NCI-H1436 treated with DMSO at 0.1 percent for 48 hours (cell line): ENCODE data around the gene SUCLG1.

ENCODE experiments used
- DNase-seq: peaks from one replicate; lab custom pipeline; 2025; lab: John Stamatoyannopoulos, UW

SUCLG1 gene

DNA sequence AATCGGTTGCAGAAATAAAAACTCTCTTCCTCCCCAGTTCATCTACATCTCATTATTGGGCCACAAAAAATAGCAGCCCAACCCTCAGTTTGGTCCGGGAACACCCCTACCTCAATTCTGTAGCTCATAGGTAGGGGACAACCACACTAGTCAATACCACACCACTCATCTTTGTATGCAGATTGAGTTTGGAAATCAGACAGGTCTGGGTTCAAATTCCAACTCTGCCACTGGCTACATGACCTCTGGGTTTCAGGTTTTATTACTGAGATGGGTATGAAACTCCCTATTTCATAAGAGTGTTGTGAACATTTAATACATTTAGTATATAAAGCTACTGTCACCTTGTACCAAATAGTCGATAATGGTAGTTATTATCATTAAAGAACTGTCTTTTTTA lies 2.2 kb upstream of the SUCLG1 start:
- no peak for DNase-seq

DNA sequence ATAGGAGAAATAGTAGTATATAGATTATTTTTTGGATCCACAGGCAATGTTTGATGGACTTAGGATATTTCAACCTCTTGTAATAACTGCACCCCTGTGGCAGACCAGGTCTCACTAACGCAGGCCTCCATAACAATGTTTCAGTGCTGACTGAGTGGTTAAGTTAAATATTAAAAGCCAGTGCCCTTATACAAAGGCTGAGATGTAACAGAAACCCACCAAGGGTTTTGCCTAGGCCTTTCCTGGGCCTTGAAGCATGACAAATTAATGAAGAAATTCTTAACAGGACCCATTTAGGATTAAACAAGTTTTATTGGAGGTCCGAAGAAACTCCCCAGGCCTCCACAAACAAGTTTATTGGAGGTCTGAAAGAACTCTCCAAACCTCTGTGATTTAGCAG lies 1.6 kb upstream of the SUCLG1 start:
- no peak for DNase-seq

DNA sequence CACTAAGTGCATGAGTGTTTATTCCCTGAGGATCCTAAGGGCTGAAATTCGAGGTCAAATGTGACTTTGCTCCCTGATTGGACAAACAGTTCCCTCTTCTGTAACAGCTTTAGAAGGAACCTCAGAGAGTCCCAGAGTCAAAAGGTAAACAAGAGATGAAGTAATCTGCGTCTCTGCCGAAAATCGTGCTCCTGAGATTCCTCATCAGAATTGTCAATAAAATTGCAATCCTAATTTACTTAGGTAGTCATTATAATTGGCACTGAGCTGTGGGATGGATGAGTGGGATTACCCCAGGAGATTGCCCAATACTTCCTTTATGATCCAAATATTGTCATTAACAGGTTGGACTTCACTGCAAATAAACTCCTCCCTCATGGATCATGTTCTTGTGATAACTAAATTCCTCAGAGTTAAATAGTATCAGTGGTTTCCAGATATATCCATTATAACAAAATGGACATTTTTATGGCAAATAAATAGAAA lies 907 bp upstream of the SUCLG1 start:
- DNase-seq, result no peak

DNA sequence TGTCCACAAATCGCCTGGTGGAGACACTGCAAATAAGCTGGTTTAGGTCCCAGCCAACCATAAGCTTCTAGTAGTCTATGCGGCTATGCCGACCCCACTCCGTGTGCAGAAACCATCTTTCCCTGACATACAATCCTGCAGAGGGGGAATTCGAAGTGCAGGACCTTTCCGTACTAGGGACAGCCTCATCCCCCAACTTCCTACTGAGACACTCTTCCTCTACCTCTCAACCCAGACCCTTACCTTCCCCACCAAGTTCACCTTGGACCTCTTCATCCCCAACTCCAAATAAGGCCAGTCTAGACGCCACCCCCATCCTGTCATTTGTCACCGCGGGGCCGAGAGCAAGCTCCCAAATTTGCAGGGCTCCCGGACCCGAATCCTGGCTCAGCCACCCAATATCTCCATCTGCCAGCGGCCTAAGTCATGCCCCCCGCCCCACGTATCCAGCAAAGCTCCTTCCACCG lies 496 bp downstream of the SUCLG1 start:
- no peak for DNase-seq

DNA sequence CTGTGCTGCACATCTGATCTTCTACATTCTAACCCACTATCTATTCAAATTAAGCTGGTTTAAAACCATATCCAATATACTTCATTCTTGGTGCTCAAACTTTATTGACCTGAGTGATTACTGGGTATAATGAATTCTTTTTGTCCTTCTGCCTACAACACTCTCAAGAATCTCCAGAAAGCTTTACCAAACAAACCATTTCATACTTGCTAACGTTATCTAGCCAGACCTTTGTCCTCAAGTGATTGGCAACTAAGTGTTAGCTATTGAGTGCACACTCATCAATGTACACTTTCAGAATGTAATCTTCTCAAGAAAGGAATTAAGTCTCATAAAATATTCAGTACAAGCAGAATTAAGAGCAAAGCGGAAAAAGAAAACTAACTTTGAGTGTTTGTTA lies 1.4 kb downstream of the SUCLG1 start:
- DNase-seq, result no peak

DNA sequence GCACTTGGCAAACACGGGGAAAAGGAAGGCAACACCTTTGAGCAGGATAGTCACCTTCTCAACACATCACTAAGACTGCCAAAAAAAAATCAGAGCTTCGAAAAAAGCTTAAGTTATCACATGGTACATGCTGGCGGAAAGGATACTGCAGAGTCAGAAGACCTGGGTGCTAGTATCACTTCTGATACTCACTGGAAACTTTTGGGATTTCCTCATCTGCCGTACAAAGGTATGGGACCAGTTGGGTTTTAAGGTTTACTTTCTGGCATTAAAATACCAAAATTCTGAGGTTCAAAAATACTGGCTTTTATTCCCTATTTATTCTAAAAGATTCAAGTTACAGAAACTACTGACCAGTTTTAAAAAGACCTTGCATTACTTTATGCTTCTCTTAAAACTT lies 2.9 kb downstream of the SUCLG1 start:
- no peak for DNase-seq

DNA sequence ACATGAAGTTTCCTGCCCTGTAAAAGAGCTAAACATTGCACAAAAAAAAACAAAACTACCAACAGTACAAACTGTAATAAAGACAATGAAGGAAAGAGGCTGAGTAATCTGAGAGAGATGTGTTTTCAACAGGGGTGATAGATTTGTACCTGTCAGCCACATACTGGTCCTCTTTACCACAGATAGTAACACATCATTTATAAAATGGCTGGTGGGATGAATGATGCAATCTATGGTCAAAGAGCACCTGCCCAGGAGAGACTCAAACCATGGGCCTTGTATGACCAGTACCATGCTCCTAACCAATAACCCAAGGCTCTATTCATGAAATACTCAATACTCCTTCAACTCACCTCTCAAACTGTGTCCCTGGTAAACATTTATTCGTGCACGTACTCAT lies 4.5 kb downstream of the SUCLG1 start:
- no peak for DNase-seq

DNA sequence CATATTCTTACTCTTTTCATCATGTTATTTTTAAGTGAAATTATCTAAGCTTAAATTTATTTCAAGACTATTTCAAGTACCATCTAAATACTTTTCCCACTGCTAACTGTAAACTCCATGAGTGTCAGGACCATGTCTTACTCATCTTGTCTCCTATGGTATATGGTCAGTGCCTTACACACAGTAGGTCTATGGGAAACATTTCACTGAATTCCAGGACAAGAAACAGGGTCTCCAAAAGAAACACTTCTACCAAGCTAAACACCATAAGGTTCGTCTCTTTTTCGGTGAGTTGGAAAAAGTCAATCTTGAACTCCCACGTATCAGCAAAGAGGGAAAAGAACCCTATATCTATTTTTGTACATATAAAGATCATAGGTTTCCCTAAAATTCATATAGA lies 6.5 kb downstream of the SUCLG1 start:
- no peak for DNase-seq

DNA sequence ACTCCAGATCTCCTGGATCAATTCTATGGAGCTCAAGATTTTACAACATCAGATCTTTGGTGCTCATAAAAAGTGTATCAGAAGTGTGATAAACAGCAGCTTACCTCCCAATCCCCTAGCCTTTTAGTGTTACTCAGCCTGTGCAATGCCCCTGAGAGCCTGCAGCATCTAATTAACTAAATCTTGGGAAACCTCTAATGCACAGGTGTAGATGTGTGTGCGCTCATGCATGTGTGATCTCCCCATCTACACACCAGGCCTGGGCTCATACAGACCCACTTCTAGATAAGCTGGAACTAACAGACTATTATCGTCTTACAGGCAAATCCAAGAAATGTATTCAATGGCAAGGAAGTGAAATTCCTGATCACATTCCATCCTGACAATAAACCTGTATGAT lies 7.5 kb downstream of the SUCLG1 start:
- no peak for DNase-seq

DNA sequence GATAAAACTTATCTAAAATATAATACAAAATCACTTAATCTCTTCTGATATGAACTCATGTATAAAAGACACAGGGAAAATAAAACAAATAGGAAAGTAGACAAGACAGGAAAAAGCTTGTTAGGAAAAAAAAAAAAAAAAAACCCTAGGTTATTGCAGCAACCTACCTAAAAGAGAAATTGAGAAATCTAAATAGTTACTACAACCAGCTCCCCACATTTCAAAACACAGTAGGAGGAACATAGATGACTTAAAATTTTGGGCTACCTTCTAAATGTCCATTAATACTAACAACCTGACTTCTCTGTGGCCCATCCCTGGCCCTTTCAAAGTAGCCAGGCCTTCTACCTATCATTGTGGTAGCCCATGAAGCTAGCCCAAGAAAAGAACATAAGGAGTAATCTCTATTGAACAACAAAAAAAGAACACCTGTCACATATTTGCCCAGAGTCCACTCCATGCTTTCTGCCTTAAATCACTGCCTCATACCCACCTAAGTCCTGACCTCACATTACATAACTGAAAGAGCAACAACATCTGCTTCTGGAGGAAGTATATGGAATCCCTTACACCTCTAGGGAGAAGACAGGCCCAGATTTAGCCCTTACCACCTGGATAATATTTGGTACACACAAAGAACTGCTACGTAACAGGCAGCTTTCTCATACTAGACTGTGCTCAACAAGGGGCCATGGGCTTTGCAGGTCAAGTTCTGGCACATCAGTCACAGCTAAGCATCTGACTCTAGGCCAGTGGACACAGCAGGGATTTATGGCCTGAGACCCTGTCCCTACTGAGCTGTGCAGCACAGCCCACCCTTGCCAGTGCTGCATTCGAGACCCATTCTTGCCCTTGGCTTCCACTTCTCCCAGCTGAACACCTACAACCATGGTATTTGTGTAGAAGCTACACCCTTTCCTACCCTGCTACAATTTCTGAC lies 8.5 kb downstream of the SUCLG1 start:
- no peak for DNase-seq

DNA sequence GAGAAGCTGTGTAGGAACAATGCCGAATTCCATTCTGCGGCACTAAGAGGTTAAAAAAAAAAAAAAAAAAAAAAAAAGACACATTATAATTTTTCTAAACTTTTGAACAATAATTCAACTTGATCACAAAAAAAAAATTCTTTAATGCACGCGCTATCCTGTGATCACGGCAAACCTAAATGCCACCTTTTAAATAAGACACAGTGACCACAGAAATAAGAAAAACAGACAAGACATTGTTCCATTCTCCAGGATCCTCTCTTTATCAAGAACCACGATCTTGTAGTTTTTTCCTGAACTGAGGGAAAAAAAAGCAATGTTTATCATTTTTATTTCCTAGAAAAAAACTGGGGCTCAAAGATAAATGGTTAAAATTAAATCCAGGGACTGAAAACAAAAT lies 9.4 kb downstream of the SUCLG1 start:
- no peak for DNase-seq

DNA sequence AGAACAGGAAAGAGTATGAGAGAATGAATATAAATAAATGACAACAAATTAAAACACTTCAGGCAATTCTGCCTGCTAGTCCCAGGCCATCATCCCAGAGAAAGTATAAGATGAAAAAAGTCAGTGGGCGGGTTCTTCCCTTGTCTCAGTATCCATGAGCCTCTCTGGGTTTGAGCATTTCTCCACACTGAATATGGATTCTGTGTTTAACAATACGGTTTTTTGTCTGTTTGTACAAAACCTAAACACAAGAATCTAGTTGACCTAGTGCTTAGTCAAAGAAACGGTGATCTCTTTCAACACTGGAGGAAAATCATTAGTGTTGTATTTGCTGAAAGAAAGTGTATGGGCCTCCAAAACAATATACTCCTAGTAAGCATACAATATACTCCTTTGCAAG lies 10.0 kb downstream of the SUCLG1 start:
- no peak for DNase-seq

DNA sequence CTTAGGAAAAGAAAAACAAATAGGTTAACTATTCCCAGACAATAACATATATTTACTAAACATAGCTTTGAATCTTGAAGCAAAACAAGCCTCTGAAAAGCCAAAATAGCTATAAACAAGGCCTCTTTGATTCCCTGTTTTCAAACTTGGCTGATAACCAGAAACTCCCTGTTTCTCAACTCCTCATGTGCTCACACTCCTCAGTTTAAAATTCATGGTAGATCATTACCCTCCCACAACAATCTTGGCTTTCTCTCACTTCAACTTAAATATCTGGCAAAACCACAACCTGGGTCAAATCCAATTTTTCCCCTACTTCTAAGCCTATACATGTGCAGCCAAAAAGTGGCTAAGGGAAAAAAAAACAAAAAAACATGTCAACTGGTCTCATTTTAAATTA lies 15.6 kb downstream of the SUCLG1 start:
- no peak for DNase-seq

DNA sequence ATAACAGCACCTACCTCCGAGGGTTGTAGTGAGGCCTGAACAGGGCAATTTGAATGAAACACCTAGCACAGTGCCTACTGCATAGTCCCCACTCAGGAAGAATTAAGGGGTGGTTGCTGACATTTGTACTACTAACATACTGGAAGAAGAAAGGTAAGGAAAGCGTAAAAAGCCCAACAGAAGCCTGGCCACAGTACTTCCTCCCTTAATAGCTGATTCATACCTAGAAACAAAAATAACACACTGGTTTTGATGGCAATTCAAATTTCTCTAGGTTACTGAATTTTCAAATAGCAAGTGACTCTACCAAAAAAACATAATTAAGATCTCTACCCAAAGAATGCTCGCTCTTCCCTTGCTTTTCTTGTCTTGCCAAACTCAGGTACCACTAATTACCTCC lies 16.2 kb downstream of the SUCLG1 start:
- no peak for DNase-seq

DNA sequence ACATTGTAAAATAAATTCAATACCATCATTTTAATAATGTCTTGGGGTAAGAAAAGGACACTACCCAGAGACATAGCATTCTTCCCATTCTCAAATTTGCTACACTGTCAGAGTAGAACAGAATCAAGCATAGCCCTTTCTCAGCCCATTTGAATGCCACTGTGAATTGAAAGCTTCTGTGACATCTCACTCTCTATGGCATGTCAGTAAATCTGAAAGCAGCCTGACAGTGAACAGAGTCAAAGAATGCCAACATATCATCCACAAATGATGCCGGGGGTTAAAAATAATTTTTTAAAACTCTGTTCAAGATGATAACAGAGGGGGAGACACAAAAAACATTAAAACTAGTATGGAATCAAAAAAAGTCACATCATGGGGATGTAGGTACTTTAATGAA lies 17.6 kb downstream of the SUCLG1 start:
- DNase-seq, result no peak

DNA sequence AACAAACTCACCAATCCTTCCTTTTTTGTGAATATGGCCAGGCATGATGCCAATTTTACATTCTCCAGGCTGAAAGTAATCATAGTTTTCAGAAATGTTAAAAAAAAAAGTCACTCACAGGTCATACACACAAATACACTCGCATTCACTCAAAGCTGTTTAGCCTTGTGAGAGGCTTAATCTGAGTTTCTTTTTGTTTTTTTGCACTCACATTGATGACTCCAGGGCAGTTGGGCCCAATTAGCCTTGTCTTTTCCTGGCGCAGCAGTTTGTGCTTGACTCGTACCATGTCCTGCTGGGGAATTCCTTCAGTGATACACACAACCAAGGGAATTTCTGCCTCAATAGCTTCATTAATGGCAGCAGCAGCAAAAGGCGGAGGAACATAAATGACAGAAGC lies 18.0 kb downstream of the SUCLG1 start:
- DNase-seq, result no peak

DNA sequence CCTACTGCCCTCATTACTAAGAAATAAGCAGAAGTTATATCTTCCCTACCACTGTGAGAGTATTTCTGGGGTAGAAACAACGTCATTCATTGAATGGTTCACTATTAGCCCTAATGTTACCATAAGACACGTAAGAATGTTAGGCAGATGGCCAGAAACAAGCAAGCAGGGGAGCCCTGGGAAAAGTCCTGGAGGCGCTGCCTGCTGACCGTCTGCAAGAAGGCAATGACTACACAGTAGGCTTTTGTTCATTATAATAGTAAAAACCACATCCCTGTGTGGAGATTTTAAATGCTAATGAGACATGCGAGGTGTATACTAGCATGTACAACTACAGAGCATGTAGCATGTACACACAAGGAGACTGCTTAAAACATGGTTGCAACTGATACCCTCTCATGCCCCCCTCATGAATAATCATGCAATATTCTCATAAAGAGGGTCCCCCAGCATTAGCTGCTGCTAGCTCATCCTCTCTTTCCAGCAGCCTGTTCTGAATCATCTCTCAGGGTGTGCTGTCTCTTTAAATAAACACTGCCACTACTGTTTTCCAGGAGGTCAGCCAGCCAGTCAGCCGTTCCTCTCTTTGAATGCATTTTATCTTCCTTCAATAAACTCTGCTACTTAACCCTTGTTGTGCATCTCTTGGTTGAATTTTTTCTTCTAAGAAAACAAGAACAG lies 23.6 kb downstream of the SUCLG1 start:
- no peak for DNase-seq

DNA sequence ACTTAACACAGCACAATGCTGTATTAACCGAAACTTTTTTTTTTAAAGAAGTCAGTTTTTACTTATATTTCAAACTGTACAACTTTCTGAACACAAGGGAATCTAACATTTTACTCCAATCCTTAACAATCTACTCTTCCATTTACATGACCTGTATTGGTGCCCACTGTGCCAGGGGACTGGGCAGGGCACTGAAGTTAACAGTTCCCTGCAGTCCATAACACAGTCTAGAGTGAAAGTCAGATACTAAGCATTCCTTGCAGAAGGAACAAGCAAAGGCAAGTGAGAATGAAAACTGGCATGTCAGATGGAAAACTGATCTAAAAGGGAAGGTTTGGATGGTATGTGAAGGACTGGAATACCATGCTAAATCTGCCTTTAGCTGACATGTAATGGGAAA lies 29.8 kb downstream of the SUCLG1 start:
- no peak for DNase-seq

DNA sequence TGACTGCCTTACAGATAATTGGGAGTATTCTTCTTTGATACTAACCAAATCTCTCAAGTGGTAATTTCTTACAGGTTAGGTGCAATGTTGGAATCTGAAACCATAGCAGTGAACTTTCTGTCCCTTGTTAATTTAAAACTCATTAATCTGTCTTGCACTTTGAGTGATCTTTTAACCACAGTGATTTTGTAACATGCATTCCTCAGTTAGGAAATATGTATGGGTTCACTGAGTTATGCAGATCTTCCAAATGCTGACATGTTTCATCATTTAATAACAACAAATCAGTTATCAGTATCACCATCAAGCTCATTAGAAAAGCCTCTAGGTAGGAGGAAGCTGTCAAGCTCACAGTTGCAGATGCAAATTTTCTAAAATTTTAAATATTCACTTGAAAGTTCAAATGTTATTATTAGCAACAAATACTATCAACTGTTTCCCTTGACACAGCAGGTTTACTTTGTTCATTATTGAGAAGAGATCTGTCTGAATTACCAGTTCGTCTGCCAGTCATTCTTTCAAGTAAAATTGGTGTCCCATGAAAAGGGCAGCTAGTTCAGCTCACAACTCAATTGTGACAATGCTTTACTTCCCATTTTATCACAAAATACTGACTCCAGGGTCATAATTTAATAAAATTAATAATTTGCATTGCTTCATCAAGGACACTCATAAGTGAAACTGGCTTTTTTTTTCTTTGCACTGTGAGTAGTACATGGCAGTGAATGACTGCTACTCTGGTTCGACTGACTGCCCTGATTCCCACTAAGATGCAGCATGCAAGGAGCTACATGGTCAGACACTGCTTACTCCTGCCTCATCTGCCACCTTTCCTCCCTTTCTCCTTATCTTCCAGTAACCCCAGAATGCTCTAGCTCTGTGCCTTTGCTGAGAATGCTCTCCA lies 31.6 kb downstream of the SUCLG1 start:
- DNase-seq, result no peak

DNA sequence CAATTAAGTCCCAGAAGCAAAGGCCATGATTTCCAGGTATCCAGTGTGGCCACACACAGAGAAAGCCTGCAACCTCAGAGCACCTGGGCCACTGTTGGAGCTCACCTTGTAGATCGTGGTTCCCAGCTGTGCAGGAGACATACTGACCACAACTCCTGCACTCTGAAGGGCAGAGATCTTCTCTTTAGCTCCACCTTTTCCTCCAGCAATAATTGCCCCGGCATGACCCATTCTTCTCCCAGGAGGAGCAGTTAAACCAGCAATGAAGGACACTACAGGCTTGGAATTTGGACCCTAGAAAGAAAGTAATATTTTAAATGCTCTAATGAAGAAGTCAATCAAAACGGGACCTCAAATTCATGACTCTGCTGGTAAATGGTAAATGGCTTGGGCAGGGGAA lies 33.8 kb downstream of the SUCLG1 start:
- no peak for DNase-seq

DNA sequence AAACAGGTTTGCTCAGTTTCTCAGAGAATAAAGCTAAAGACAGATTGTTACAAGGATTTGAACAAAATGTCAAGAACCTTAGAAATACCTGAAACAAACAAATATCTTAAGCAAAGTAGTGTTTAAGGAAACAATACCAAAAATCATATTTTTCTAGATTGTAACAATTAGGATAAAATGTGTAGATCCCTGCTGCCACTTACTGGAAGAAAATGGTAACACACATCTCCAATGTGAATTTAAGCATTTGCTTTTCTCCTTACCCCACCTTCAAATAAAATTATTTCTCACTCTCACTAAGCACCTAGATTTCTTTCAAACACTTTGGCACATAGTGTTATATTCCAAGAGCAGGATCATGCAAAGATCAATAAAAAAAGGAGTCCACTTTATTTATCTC lies 34.9 kb downstream of the SUCLG1 start:
- DNase-seq, result no peak

DNA sequence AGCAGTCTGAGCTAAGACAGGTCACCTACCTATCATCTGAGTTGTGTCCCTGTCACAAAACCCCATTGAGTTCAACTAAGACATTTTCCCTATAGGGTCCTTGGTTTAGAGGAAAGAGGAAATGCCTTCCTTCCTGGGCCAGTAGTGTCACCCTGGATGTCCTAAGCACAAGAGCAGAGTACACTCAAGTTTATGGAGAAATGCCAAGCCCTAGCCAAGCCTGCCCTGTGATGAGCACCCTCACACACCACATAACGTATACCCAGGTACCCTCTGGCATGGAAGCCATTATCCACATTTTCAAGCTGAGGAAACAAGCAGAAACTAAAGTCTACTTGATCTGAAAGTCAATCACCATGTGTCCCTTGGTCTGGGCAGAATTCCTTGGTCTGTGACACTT lies 37.3 kb downstream of the SUCLG1 start:
- DNase-seq, result no peak
